T-cell (primary cell): Measurements from ENCODE around the gene CNTN2. TPM values are rescaled to one million over a fixed set of nuclear protein-coding genes. Genes with fewer than 3 reads are reported as not detected.
A peak's percentile ranks its signal among the peaks of the same experiment; 100 is the strongest.

Source experiments
- ATAC-seq, 4 experiments: fragments of 200-7000 bp in 3 of 4; fragments of 150-1000 bp in 1 of 4; cut with Tn5 transposase; replicated peaks in 1 of 4; 1 replicate in 3 of 4; 2 replicates in 1 of 4; pipeline ENCODE4 v1.10.0; 2021; ENCODE audit warnings: moderate library complexity in 3 of 4, mild to moderate bottlenecking in 2 of 4, moderate number of reproducible peaks in 1 of 4
- CTCF ChIA-PET, 2 donors: fragments of 300-600 bp; sonication (Branson Sonifier 250); formaldehyde crosslinking; loops; one replicate each; lab custom pipeline; 2022; ENCODE audit warnings: antibody characterized with exemption in 2 of 2; lab: Charles Lee
- POLR2A ChIA-PET, 2 donors: fragments of 300-600 bp; sonication (Branson Sonifier 250); formaldehyde crosslinking; loops; one replicate each; lab custom pipeline; 2022; ENCODE audit warnings: antibody characterized with exemption in 2 of 2; lab: Charles Lee
- DNase-seq, 35 experiments: peaks; one replicate each; pipeline versions ENCODE4 v3.0.0 to v3.0.0-alpha.2; 2013 to 2023
- H3K27ac ChIP-seq: one replicate; pipeline ENCODE4 v1.5.1; 2013; ENCODE audit warnings: low read length
- H3K27me3 ChIP-seq, 2 experiments: replicated peaks in 1 of 2; 1 replicate in 1 of 2; 2 replicates in 1 of 2; pipeline versions ENCODE4 v1.6.1 to v1.7.0; 2013; ENCODE audit warnings: low read length in 1 of 2, mixed read lengths in 1 of 2; ENCODE audit not compliant: control insufficient read depth in 2 of 2, insufficient read depth in 2 of 2; ENCODE audit errors: extremely low read depth in 1 of 2
- H3K36me3 ChIP-seq, 2 donors: 1 replicate in 1 of 2; 2 replicates in 1 of 2; pipeline versions ENCODE4 v1.6.1 to v1.7.0; 2013; ENCODE audit warnings: low read length in 1 of 2; ENCODE audit not compliant: control insufficient read depth in 2 of 2, insufficient read depth in 1 of 2; ENCODE audit errors: extremely low read depth in 1 of 2
- H3K4me1 ChIP-seq, 2 experiments: 1 replicate in 1 of 2; 2 replicates in 1 of 2; pipeline versions ENCODE4 v1.6.1 to v1.7.0; 2013; ENCODE audit warnings: low read length in 2 of 2, mixed read lengths in 1 of 2; ENCODE audit not compliant: insufficient read depth in 2 of 2, control insufficient read depth in 1 of 2; ENCODE audit errors: extremely low read depth in 1 of 2
- H3K4me3 ChIP-seq, 2 donors: 1 replicate in 1 of 2; 2 replicates in 1 of 2; pipeline versions ENCODE4 v1.5.1 to v1.7.0; 2013; ENCODE audit warnings: mild to moderate bottlenecking in 2 of 2, low read length in 1 of 2, moderate library complexity in 1 of 2; ENCODE audit not compliant: control insufficient read depth in 1 of 2; ENCODE audit errors: extremely low read depth in 1 of 2
- H3K9me3 ChIP-seq: 2 replicates; pipeline ENCODE4 v1.7.0; 2013
- H3K27ac Mint-ChIP-seq, 2 donors: one replicate each; pipeline ENCODE4 v1.8.0; 2020 to 2021; ENCODE audit warnings: mild to moderate bottlenecking in 2 of 2, mixed read lengths in 2 of 2
- H3K27me3 Mint-ChIP-seq, 2 donors: one replicate each; pipeline ENCODE4 v1.8.0; 2021 to 2022; ENCODE audit warnings: mixed read lengths in 2 of 2
- H3K36me3 Mint-ChIP-seq: one replicate; pipeline ENCODE4 v1.8.0; 2021; ENCODE audit warnings: mixed read lengths
- H3K4me1 Mint-ChIP-seq, 3 donors: one replicate each; pipeline ENCODE4 v1.8.0; 2020 to 2022; ENCODE audit warnings: mixed read lengths in 3 of 3, mild to moderate bottlenecking in 1 of 3
- H3K4me3 Mint-ChIP-seq, 3 donors: one replicate each; pipeline ENCODE4 v1.8.0; 2020 to 2022; ENCODE audit warnings: mild to moderate bottlenecking in 3 of 3, mixed read lengths in 3 of 3, moderate library complexity in 3 of 3
- H3K9me3 Mint-ChIP-seq, 3 donors: one replicate each; pipeline ENCODE4 v1.8.0; 2020 to 2022; ENCODE audit warnings: mixed read lengths in 3 of 3
- WGBS: methylation state at CpG from one replicate; pipeline ENCODE4 v1.1.5; 2013; ENCODE audit warnings: missing lambda C conversion rate; ENCODE audit not compliant: insufficient coverage; 5-methylcytosine and 5-hydroxymethylcytosine counted together
- total RNA-seq, 35 experiments: library from RNA in 6 of 35; stranded (reverse) in 6 of 35; fragments of 120-200 nt in 1 of 35; gene quantifications; one replicate each; pipeline versions ENCODE4 v1.2.1 to v1.2.4 and lab custom pipeline; 2013 to 2026

The CNTN2 gene
- total RNA-seq, 5 donors from 2014 or later (not counting 1 experiment from before 2014, with no cell fraction given) = not detected

GRCh38 chr1:205014783-205015182 lies 28.2 kb upstream of the CNTN2 start:
- H3K4me3 Mint-ChIP-seq = no peak overlapping the region
- no peaks in the 10 kb centered on the region for H3K4me1 Mint-ChIP-seq
- Histone ChIP-seq H3K36me3 (no peaks in the 10 kb centered on the region), H3K27me3 (peaks cover 0 to 31% of the 10 kb centered on the region in 2 experiments), H3K4me3 (no peak overlapping the region), H3K27ac (no peak overlapping the region), H3K9me3 (no peaks in the 10 kb centered on the region), H3K4me1 (no peaks in the 10 kb centered on the region)
- 60% methylated on average over 3 of the region's 10 CpGs for WGBS
- H3K9me3 Mint-ChIP-seq = no peaks in the 10 kb centered on the region
- ATAC-seq (no peak), DNase-seq (no peak)
- H3K27ac Mint-ChIP-seq = no peak overlapping the region
- H3K27me3 Mint-ChIP-seq = peaks cover 0 to 1% of the 10 kb centered on the region in 2 donors
- H3K36me3 Mint-ChIP-seq = no peaks in the 10 kb centered on the region
- CTCF ChIA-PET = interaction anchor here in 1 of 2 donors (0.7 kb wide), 1 partner anchor 46 kb away, joined by 3 read pairs; no protein-coding TSS in a partner anchor
- POLR2A ChIA-PET = no interaction called here

- no peaks in the 10 kb centered on the region for H3K9me3 Mint-ChIP-seq
- ChIA-PET CTCF (interaction anchor here in 1 of 2 donors (0.7 kb wide), 1 partner anchor 46 kb away, joined by 3 read pairs; no protein-coding TSS in a partner anchor), POLR2A (no interaction called here)
- ATAC-seq = peak in 1 of 4 experiments; percentile 24
- WGBS = 79% methylated on average over 8 of the region's 9 CpGs
- no peaks in the 10 kb centered on the region for H3K36me3 Mint-ChIP-seq
- no peaks in the 10 kb centered on the region for H3K4me1 Mint-ChIP-seq
- Histone ChIP-seq H3K9me3 (no peaks in the 10 kb centered on the region), H3K4me1 (no peaks in the 10 kb centered on the region), H3K4me3 (no peak overlapping the region), H3K27me3 (peaks cover 1 to 36% of the 10 kb centered on the region in 2 experiments), H3K36me3 (no peaks in the 10 kb centered on the region), H3K27ac (no peak overlapping the region)
- no peak overlapping the region for H3K4me3 Mint-ChIP-seq
- no peak for DNase-seq
- peaks cover 0 to 4% of the 10 kb centered on the region in 2 donors for H3K27me3 Mint-ChIP-seq
- no peak overlapping the region for H3K27ac Mint-ChIP-seq
Measured at GRCh38 chr1:205015241-205015640, 27.8 kb upstream of the CNTN2 start.

- H3K9me3 ChIP-seq = no peaks in the 10 kb centered on the region
- Mint-ChIP-seq H3K36me3 (no peaks in the 10 kb centered on the region), H3K4me3 (no peak overlapping the region), H3K9me3 (no peaks in the 10 kb centered on the region), H3K27ac (no peak overlapping the region), H3K4me1 (no peaks in the 10 kb centered on the region), H3K27me3 (peaks cover 0 to 4% of the 10 kb centered on the region in 2 donors)
- H3K27ac ChIP-seq = no peak overlapping the region
- DNase-seq (no peak), ATAC-seq (no peak)
- ChIA-PET CTCF (no interaction called here), POLR2A (no interaction called here)
- H3K27me3 ChIP-seq = peaks cover 2 to 40% of the 10 kb centered on the region in 2 experiments
- no peak overlapping the region for H3K4me3 ChIP-seq
- WGBS = 86% methylated on average over 5 of the region's 9 CpGs
- no peaks in the 10 kb centered on the region for H3K36me3 ChIP-seq
- H3K4me1 ChIP-seq = no peaks in the 10 kb centered on the region
Measured at GRCh38 chr1:205016075-205016474, 26.9 kb upstream of the CNTN2 start.

- Histone ChIP-seq H3K4me1 (no peaks in the 10 kb centered on the region), H3K27me3 (peaks cover 2 to 40% of the 10 kb centered on the region in 2 experiments), H3K9me3 (no peaks in the 10 kb centered on the region), H3K36me3 (no peaks in the 10 kb centered on the region), H3K4me3 (no peak overlapping the region), H3K27ac (no peak overlapping the region)
- 88% methylated on average over 9 of the region's 13 CpGs for whole genome bisulfite sequencing
- ChIA-PET POLR2A (no interaction called here), CTCF (no interaction called here)
- ATAC-seq = no peak
- Mint-ChIP-seq H3K36me3 (no peaks in the 10 kb centered on the region), H3K27ac (no peak overlapping the region), H3K4me1 (no peaks in the 10 kb centered on the region), H3K4me3 (no peak overlapping the region), H3K27me3 (peaks cover 0 to 4% of the 10 kb centered on the region in 2 donors), H3K9me3 (no peaks in the 10 kb centered on the region)
- DNase-seq = no peak
Measured at GRCh38 chr1:205016584-205016983, 26.4 kb upstream of the CNTN2 start.

- ChIA-PET CTCF (no interaction called here), POLR2A (no interaction called here)
- no peaks in the 10 kb centered on the region for H3K9me3 Mint-ChIP-seq
- Histone ChIP-seq H3K4me3 (no peak overlapping the region), H3K27ac (no peak overlapping the region), H3K27me3 (peaks cover 2 to 40% of the 10 kb centered on the region in 2 experiments), H3K36me3 (no peaks in the 10 kb centered on the region), H3K9me3 (no peaks in the 10 kb centered on the region), H3K4me1 (no peaks in the 10 kb centered on the region)
- no peak overlapping the region for H3K4me3 Mint-ChIP-seq
- no peaks in the 10 kb centered on the region for H3K4me1 Mint-ChIP-seq
- 60% methylated on average over 1 of the region's 6 CpGs for WGBS
- DNase-seq (no peak), ATAC-seq (no peak)
- no peaks in the 10 kb centered on the region for H3K36me3 Mint-ChIP-seq
- H3K27me3 Mint-ChIP-seq = peaks cover 0 to 4% of the 10 kb centered on the region in 2 donors
- no peak overlapping the region for H3K27ac Mint-ChIP-seq
Measured at GRCh38 chr1:205017001-205017400, 26.0 kb upstream of the CNTN2 start.

GRCh38 chr1:205017766-205018165 lies 25.2 kb upstream of the CNTN2 start:
- ChIA-PET CTCF (no interaction called here), POLR2A (no interaction called here)
- peaks cover 0 to 4% of the 10 kb centered on the region in 2 donors for H3K27me3 Mint-ChIP-seq
- no peak for ATAC-seq
- H3K36me3 Mint-ChIP-seq = no peaks in the 10 kb centered on the region
- no peaks in the 10 kb centered on the region for H3K9me3 ChIP-seq
- no peak overlapping the region for H3K27ac ChIP-seq
- H3K36me3 ChIP-seq = no peaks in the 10 kb centered on the region
- peaks cover 2 to 37% of the 10 kb centered on the region in 2 experiments for H3K27me3 ChIP-seq
- WGBS = 83% methylated on average over 2 of the region's 7 CpGs
- H3K9me3 Mint-ChIP-seq = no peaks in the 10 kb centered on the region
- H3K4me3 ChIP-seq = no peak overlapping the region
- no peak overlapping the region for H3K4me3 Mint-ChIP-seq
- DNase-seq = no peak
- H3K4me1 Mint-ChIP-seq = no peaks in the 10 kb centered on the region
- no peak overlapping the region for H3K27ac Mint-ChIP-seq
- no peaks in the 10 kb centered on the region for H3K4me1 ChIP-seq
